GM13976 (cell line): ENCODE data around the gene CADM3.

Source experiments
- DNase-seq: peaks from one replicate; pipeline ENCODE4 v3.0.0; 2012; ENCODE audit warnings: low spot score
- CTCF ChIP-seq: IDR thresholded peaks from 2 replicates; pipeline ENCODE4 v1.5.1; 2012; ENCODE audit warnings: borderline replicate concordance, mild to moderate bottlenecking; ENCODE audit not compliant: insufficient read depth; ENCODE audit errors: extremely low read depth, missing control alignments, control extremely low read depth
- in situ Hi-C: fragments of 300-500 bp; cut with MboI; formaldehyde crosslinking; loops from one replicate; pipeline ENCODE4 v1.12.0; 2022; ENCODE audit warnings: low sequenced_read_pairs, mixed read lengths, inconsistent platforms; ENCODE audit not compliant: unreplicated experiment

The CADM3 gene

GRCh38 chr1:159142391-159142663 lies 29.1 kb upstream of the CADM3 start:
- TF ChIP-seq CTCF, result no peak
- in situ Hi-C loops, result loop anchor here (25.0 kb wide), 1 partner anchor 645 kb away; the partner anchor contains the start of gene DUSP23
- no peak for DNase-seq

GRCh38 chr1:159142726-159143510 lies 28.5 kb upstream of the CADM3 start:
- DNase-seq, result no peak
- no peak for TF ChIP-seq CTCF
- in situ Hi-C loops, result loop anchor here (25.0 kb wide), 1 partner anchor 644 kb away; the partner anchor contains the start of gene DUSP23

GRCh38 chr1:159144571-159144970 lies 26.8 kb upstream of the CADM3 start:
- TF ChIP-seq CTCF, result no peak
- in situ Hi-C loops, result loop anchor here (25.0 kb wide), 1 partner anchor 643 kb away; the partner anchor contains the start of gene DUSP23
- no peak for DNase-seq

GRCh38 chr1:159146980-159147379 lies 24.4 kb upstream of the CADM3 start:
- DNase-seq, result no peak
- TF ChIP-seq CTCF, result no peak
- in situ Hi-C loops, result loop anchor here (25.0 kb wide), 1 partner anchor 640 kb away; the partner anchor contains the start of gene DUSP23

GRCh38 chr1:159152031-159152430 lies 19.4 kb upstream of the CADM3 start:
- in situ Hi-C loops, result no loop called here

More at GRCh38 chr1:159152031-159152430, 19.4 kb upstream of the CADM3 start:
- no peak for TF ChIP-seq CTCF
- DNase-seq, result no peak
